ENCODE results near the gene SLFN12.
A peak's percentile ranks its signal among the peaks of the same experiment; 100 is the strongest.
"Not testable (repeated sequence)": the region's sequence is repeated elsewhere in the genome, so short reads cannot be mapped to it uniquely, and the experiment has no call there.

The SLFN12 gene

GRCh38 chr17:35432176-35433074, at the start of gene SLFN12:
Gene SLFN12 (minus strand): TSS chr17:35432500. CDS start chr17:35423028, 9,472 bp downstream.
- peak in 1 of 3 donors; percentile 36 for DNase-seq (ENCODE audit: low read depth in 3 of 3)

GRCh38 chr17:35479271-35479670, 47.0 kb upstream of the SLFN12 start:
- no peak for DNase-seq (ENCODE audit: low read depth in 3 of 3)

GRCh38 chr17:35477248-35477647, 44.9 kb upstream of the SLFN12 start:
- no peak for DNase-seq (ENCODE audit: low read depth in 3 of 3)

GRCh38 chr17:35476283-35476820, 44.1 kb upstream of the SLFN12 start:
- DNase-seq (ENCODE audit: low read depth in 3 of 3) = no peak

GRCh38 chr17:35468475-35468874, 36.2 kb upstream of the SLFN12 start:
- DNase-seq (ENCODE audit: low read depth in 3 of 3) = no peak

GRCh38 chr17:35467824-35468223, 35.5 kb upstream of the SLFN12 start:
- no peak for DNase-seq (ENCODE audit: low read depth in 3 of 3)

- peak in 2 of 3 donors; percentile 19 to 26 for DNase-seq (ENCODE audit: low read depth in 3 of 3)
Observed at GRCh38 chr17:35460354-35460851, 28.1 kb upstream of the SLFN12 start.

GRCh38 chr17:35454035-35454434, 21.7 kb upstream of the SLFN12 start:
- DNase-seq (ENCODE audit: low read depth in 3 of 3) = not testable (repeated sequence)

GRCh38 chr17:35453171-35453570, 20.9 kb upstream of the SLFN12 start:
- no peak for DNase-seq (ENCODE audit: low read depth in 3 of 3)

- DNase-seq (ENCODE audit: low read depth in 3 of 3) = no peak
Observed at GRCh38 chr17:35449371-35449931, 17.2 kb upstream of the SLFN12 start.

- DNase-seq (ENCODE audit: low read depth in 3 of 3) = no peak
Observed at GRCh38 chr17:35448899-35449227, 16.6 kb upstream of the SLFN12 start.

GRCh38 chr17:35448214-35448898, 16.1 kb upstream of the SLFN12 start, which contains the start of gene SLFN13:
Gene SLFN13 (minus strand): TSS chr17:35448766. CDS start chr17:35445680, 3,086 bp downstream.
- peak; percentile 86 to 93 (median 89) for DNase-seq (ENCODE audit: low read depth in 3 of 3)

GRCh38 chr17:35447499-35447898, 15.2 kb upstream of the SLFN12 start:
- DNase-seq (ENCODE audit: low read depth in 3 of 3) = no peak

GRCh38 chr17:35438433-35438832, 6.1 kb upstream of the SLFN12 start:
- no peak for DNase-seq (ENCODE audit: low read depth in 3 of 3)

- DNase-seq (ENCODE audit: low read depth in 3 of 3) = peak; percentile 42 to 69 (median 62)
Observed at GRCh38 chr17:35433075-35433894, 985 bp upstream of the SLFN12 start.

GRCh38 chr17:35429702-35430101, 2.6 kb downstream of the SLFN12 start:
- no peak for DNase-seq (ENCODE audit: low read depth in 3 of 3)

- DNase-seq (ENCODE audit: low read depth in 3 of 3) = no peak
Observed at GRCh38 chr17:35428229-35428628, 4.1 kb downstream of the SLFN12 start.

- no peak for DNase-seq (ENCODE audit: low read depth in 3 of 3)
Observed at GRCh38 chr17:35423761-35424160, 8.5 kb downstream of the SLFN12 start.

- DNase-seq (ENCODE audit: low read depth in 3 of 3) = not testable (repeated sequence)
Observed at GRCh38 chr17:35421069-35421468, 11.2 kb downstream of the SLFN12 start.

- no peak for DNase-seq (ENCODE audit: low read depth in 3 of 3)
Observed at GRCh38 chr17:35416659-35417058, 15.6 kb downstream of the SLFN12 start.

- not testable (repeated sequence) for DNase-seq (ENCODE audit: low read depth in 3 of 3)
Observed at GRCh38 chr17:35414707-35415106, 17.6 kb downstream of the SLFN12 start.

Data from stimulated activated CD4-positive, alpha-beta T cell treated with anti-CD3 and anti-CD28 coated beads, TNF-alpha, amount 100 ng/mL, for 48 hours (primary cell).